ENCODE data around the gene ABCA5. TPM values are rescaled to one million over a fixed set of nuclear protein-coding genes. Genes with fewer than 3 reads are reported as not detected.

The ABCA5 gene
- polyA plus RNA-seq, 1 donor from 2014 or later: 91.7 TPM

- TF ChIP-seq EP300 (conservative IDR thresholded peaks at IDR 0.05; ENCODE audit: poor library complexity, severe bottlenecking): no peak
- no peak for TF ChIP-seq POLR2AphosphoS5 (IDR thresholded peaks at IDR 0.05)
- no peak for TF ChIP-seq SMC3 (conservative IDR thresholded peaks at IDR 0.05; ENCODE audit: poor library complexity)
- no peak for TF ChIP-seq EZH2 (IDR thresholded peaks at IDR 0.05; ENCODE audit: borderline replicate concordance, insufficient read depth, low read length, poor library complexity, severe bottlenecking)
- no peak for TF ChIP-seq TAF1 (IDR thresholded peaks at IDR 0.05; ENCODE audit: low read depth)
- no peak for TF ChIP-seq CTCF (IDR thresholded peaks at IDR 0.05; ENCODE audit: poor library complexity, severe bottlenecking)
- TF ChIP-seq RAD21 (conservative IDR thresholded peaks at IDR 0.05): no peak
- TF ChIP-seq MXI1 (conservative IDR thresholded peaks at IDR 0.05; ENCODE audit: poor library complexity, severe bottlenecking): no peak
- no peak for TF ChIP-seq REST (IDR thresholded peaks at IDR 0.05; ENCODE audit: borderline replicate concordance)
- Histone ChIP-seq H3K36me3 (ENCODE audit: insufficient read depth, low read length) (no peaks in the 10 kb centered on the region), H3K27me3 (ENCODE audit: insufficient read depth, low read depth, low read length) (no peaks in the 10 kb centered on the region), H3K9me3 (ENCODE audit: low read length) (no peaks in the 10 kb centered on the region), H2AFZ (ENCODE audit: low read depth, low read length) (no peak overlapping the region), H3K9me2 (ENCODE audit: insufficient read depth, low read length) (no peaks in the 10 kb centered on the region), H3F3A (ENCODE audit: insufficient read depth, low read length, poor library complexity, severe bottlenecking) (no peaks in the 10 kb centered on the region), H3K9ac (ENCODE audit: low read length) (no peak overlapping the region), H3K4me2 (ENCODE audit: low read length) (no peak overlapping the region), H4K20me1 (ENCODE audit: insufficient read depth) (no peaks in the 10 kb centered on the region), H3K79me2 (replicated peaks; ENCODE audit: insufficient read depth, low read length) (no peaks in the 10 kb centered on the region), H3K4me3 (ENCODE audit: low read length) (no peak overlapping the region), H3K27ac (ENCODE audit: low read length) (no peak overlapping the region)
Observed at GRCh38 chr17:69286257-69286656, 40.7 kb downstream of the ABCA5 start.

- TF ChIP-seq EP300 (conservative IDR thresholded peaks at IDR 0.05; ENCODE audit: poor library complexity, severe bottlenecking) (no peak), TAF1 (IDR thresholded peaks at IDR 0.05; ENCODE audit: low read depth) (no peak), RAD21 (conservative IDR thresholded peaks at IDR 0.05) (no peak), EZH2 (IDR thresholded peaks at IDR 0.05; ENCODE audit: borderline replicate concordance, insufficient read depth, low read length, poor library complexity, severe bottlenecking) (no peak), CTCF (IDR thresholded peaks at IDR 0.05; ENCODE audit: poor library complexity, severe bottlenecking) (no peak), POLR2AphosphoS5 (IDR thresholded peaks at IDR 0.05) (no peak), SMC3 (conservative IDR thresholded peaks at IDR 0.05; ENCODE audit: poor library complexity) (no peak), REST (IDR thresholded peaks at IDR 0.05; ENCODE audit: borderline replicate concordance) (no peak), MXI1 (conservative IDR thresholded peaks at IDR 0.05; ENCODE audit: poor library complexity, severe bottlenecking) (no peak)
Observed at GRCh38 chr17:69284646-69285045, 42.3 kb downstream of the ABCA5 start.

More at GRCh38 chr17:69284646-69285045, 42.3 kb downstream of the ABCA5 start:
- Histone ChIP-seq H2AFZ (ENCODE audit: low read depth, low read length) (no peak overlapping the region), H3K36me3 (ENCODE audit: insufficient read depth, low read length) (no peaks in the 10 kb centered on the region), H3K4me3 (ENCODE audit: low read length) (no peak overlapping the region), H3K9me3 (ENCODE audit: low read length) (no peaks in the 10 kb centered on the region), H3K79me2 (replicated peaks; ENCODE audit: insufficient read depth, low read length) (no peaks in the 10 kb centered on the region), H3K27ac (ENCODE audit: low read length) (no peak overlapping the region), H3K9ac (ENCODE audit: low read length) (no peak overlapping the region), H3F3A (ENCODE audit: insufficient read depth, low read length, poor library complexity, severe bottlenecking) (no peaks in the 10 kb centered on the region), H4K20me1 (ENCODE audit: insufficient read depth) (no peaks in the 10 kb centered on the region), H3K27me3 (ENCODE audit: insufficient read depth, low read depth, low read length) (no peaks in the 10 kb centered on the region), H3K9me2 (ENCODE audit: insufficient read depth, low read length) (no peaks in the 10 kb centered on the region), H3K4me2 (ENCODE audit: low read length) (no peak overlapping the region)
